ENCODE data around the gene CD300LD.
"Not testable (repeated sequence)": the region's sequence is repeated elsewhere in the genome, so short reads cannot be mapped to it uniquely, and the experiment has no call there.

The CD300LD gene

DNA sequence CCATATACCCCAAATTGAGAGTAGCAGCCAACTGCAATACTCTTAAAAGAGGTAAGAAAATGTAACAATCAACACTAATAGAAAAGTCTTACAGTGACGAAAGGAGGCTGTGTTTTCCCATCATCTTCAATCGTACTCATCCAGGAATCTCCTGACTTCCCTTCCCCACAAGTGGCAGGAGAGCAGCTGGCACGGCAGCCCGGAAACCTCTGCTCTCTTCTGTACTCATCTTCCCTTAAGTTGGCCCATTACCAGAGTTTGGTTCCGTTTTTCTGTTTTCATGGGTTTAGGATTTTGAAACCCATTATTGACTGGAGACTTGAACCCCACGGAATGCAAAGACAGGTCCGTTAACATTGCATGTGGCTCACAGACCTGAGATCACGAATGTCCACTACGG is 13.1 kb downstream of the CD300LD start:
- H3K4me1 ChIP-seq (ENCODE audit: control insufficient read depth, insufficient read depth, low read length, poor library complexity, severe bottlenecking): peaks cover 6% of the 10 kb centered on the region
- H3K9me3 ChIP-seq (ENCODE audit: control insufficient read depth, low read length): no peaks in the 10 kb centered on the region
- H3K27me3 ChIP-seq (replicated peaks; ENCODE audit: control insufficient read depth, insufficient read depth, low read length, poor library complexity, severe bottlenecking): no peaks in the 10 kb centered on the region
- no peak overlapping the region for H3K27ac ChIP-seq (ENCODE audit: insufficient read depth, low read length, poor library complexity, severe bottlenecking)
- no peak for DNase-seq
- H3K4me3 ChIP-seq (ENCODE audit: insufficient read depth, low read depth, low read length, poor library complexity, severe bottlenecking): no peak overlapping the region
- H3K36me3 ChIP-seq (ENCODE audit: control insufficient read depth, insufficient read depth, low read length): no peaks in the 10 kb centered on the region

DNA sequence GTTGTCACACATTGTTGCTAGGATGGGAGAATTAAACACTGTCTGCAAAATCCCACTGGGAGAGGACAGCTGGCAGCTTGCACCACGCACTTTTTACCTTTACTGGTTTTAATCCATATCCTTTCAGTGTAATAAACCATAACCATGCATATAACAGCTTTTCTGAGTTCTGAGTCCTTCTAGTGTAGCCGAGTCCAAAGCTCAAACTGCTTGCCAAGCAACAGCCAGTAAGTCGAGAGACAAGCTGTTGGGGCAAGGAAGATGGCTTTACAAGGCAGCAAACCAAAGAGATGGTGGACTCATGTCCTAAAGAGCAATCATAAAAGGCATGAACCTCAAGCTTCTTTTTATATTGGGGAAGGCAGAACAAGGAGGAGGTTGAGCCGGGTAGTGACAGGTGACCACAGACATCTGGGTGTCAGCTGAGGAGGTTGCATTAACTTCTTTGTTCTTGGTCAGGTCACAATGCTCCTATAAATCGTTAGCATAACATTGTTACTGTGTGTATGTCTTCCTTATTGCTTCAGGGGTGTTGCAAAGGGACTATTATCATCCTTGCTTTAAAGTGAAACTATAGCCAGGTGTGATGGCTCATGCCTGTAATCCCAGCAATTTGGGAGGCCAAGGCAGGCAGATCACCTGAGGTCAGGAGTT is 17.5 kb downstream of the CD300LD start:
- no peaks in the 10 kb centered on the region for H3K9me3 ChIP-seq (ENCODE audit: control insufficient read depth, low read length)
- no peaks in the 10 kb centered on the region for H3K27me3 ChIP-seq (replicated peaks; ENCODE audit: control insufficient read depth, insufficient read depth, low read length, poor library complexity, severe bottlenecking)
- DNase-seq: no peak
- no peak overlapping the region for H3K27ac ChIP-seq (ENCODE audit: insufficient read depth, low read length, poor library complexity, severe bottlenecking)
- H3K4me3 ChIP-seq (ENCODE audit: insufficient read depth, low read depth, low read length, poor library complexity, severe bottlenecking): no peak overlapping the region
- H3K4me1 ChIP-seq (ENCODE audit: control insufficient read depth, insufficient read depth, low read length, poor library complexity, severe bottlenecking): peaks cover 1% of the 10 kb centered on the region
- no peaks in the 10 kb centered on the region for H3K36me3 ChIP-seq (ENCODE audit: control insufficient read depth, insufficient read depth, low read length)

DNA sequence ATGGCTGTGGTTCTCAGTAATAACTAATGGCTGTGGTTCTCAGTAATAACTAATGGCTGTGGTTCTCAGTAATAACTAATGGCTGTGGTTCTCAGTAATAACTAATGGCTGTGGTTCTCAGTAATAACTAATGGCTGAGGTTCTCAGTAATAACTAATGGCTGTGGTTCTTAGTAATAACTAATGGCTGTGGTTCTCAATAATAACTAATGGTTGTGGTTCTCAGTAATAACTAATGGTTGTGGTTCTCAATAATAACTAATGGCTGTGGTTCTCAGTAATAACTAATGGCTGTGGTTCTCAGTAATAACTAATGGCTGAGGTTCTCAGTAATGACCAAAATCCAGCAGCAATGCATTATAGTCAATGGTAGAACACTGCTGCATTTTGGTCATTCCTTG is 18.4 kb downstream of the CD300LD start:
- not testable (repeated sequence) for H3K4me1 ChIP-seq (ENCODE audit: control insufficient read depth, insufficient read depth, low read length, poor library complexity, severe bottlenecking); DNase-seq; H3K9me3 ChIP-seq (ENCODE audit: control insufficient read depth, low read length); H3K27me3 ChIP-seq (replicated peaks; ENCODE audit: control insufficient read depth, insufficient read depth, low read length, poor library complexity, severe bottlenecking); H3K36me3 ChIP-seq (ENCODE audit: control insufficient read depth, insufficient read depth, low read length); H3K27ac ChIP-seq (ENCODE audit: insufficient read depth, low read length, poor library complexity, severe bottlenecking); H3K4me3 ChIP-seq (ENCODE audit: insufficient read depth, low read depth, low read length, poor library complexity, severe bottlenecking)

DNA sequence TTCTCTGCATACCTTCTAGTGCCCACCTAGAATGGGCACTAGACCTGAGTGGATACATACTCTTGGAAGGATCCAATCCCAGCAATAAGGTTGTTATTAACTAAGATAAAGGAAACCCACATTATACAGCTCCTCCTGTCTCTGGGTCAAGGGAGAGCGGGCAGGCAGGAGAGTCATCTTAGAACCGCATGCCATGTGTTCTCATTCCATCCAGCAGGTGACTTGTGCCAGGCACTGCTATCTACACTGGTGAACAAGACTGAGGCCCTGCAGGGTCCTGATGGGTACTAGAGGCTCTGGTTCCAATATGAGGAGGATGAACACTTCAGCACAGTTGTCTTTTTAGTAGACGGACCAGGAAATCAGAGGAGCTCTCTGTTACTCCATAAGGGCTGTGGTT is 18.9 kb downstream of the CD300LD start:
- no peaks in the 10 kb centered on the region for H3K36me3 ChIP-seq (ENCODE audit: control insufficient read depth, insufficient read depth, low read length)
- no peak for DNase-seq
- no peaks in the 10 kb centered on the region for H3K9me3 ChIP-seq (ENCODE audit: control insufficient read depth, low read length)
- H3K27ac ChIP-seq (ENCODE audit: insufficient read depth, low read length, poor library complexity, severe bottlenecking): no peak overlapping the region
- no peak overlapping the region for H3K4me3 ChIP-seq (ENCODE audit: insufficient read depth, low read depth, low read length, poor library complexity, severe bottlenecking)
- H3K27me3 ChIP-seq (replicated peaks; ENCODE audit: control insufficient read depth, insufficient read depth, low read length, poor library complexity, severe bottlenecking): no peaks in the 10 kb centered on the region
- no peaks in the 10 kb centered on the region for H3K4me1 ChIP-seq (ENCODE audit: control insufficient read depth, insufficient read depth, low read length, poor library complexity, severe bottlenecking)

- Histone ChIP-seq H3K27me3 (replicated peaks; ENCODE audit: control insufficient read depth, insufficient read depth, low read length, poor library complexity, severe bottlenecking) (no peaks in the 10 kb centered on the region), H3K4me3 (ENCODE audit: insufficient read depth, low read depth, low read length, poor library complexity, severe bottlenecking) (no peak overlapping the region), H3K9me3 (ENCODE audit: control insufficient read depth, low read length) (no peaks in the 10 kb centered on the region), H3K4me1 (ENCODE audit: control insufficient read depth, insufficient read depth, low read length, poor library complexity, severe bottlenecking) (no peaks in the 10 kb centered on the region), H3K36me3 (ENCODE audit: control insufficient read depth, insufficient read depth, low read length) (no peaks in the 10 kb centered on the region), H3K27ac (ENCODE audit: insufficient read depth, low read length, poor library complexity, severe bottlenecking) (no peak overlapping the region)
- no peak for DNase-seq
These were observed 20.3 kb downstream of the CD300LD start for GRCh38 chr17:74571621-74572270.

DNA sequence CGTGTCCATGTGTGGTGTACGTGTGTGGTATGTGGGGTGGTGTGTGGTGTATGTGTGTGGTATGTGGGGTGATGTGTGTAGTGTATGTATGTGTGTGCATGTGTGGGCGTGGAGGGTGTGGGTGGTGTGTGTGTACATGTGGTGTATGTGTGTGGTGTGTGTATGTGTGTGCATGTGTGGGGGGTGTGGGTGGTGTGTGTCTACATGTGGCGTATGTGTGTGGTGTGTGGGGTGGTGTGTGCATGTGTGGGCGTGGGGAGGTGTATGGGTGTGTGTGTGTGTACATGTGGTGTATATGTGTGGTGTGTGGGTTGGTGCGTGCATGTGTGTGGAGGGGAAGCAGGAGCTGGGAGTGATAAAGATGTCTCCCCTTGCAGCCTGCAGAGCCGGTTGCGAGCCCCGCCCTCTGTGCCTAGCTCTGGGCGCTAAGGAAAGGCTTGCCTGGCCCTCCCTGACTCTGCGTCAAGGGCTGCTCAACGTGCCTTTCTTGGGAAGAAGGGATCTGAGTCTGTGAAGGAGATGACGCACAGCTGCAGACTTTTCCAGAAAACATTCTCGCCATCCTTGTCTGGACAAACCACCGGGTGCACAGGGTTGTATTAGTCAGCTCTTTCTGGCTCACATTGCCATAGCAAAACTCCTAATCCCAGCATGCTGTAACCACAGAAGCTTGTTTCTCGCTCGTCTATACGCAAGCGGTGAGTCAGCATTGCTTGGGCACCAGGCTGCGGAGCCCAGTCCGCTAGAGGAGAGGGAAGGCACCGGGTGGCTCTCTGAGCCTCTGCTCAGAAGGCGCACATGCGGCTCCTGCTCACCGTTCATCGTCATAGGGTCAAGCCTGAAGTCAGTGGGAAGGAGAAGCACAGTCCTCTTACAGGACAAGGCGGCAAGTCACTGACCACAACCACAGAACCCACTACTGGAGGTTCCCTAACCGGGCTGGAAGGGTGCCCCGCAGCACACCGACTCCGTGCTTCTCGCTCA is 22.8 kb downstream of the CD300LD start:
- no peak for DNase-seq
- Histone ChIP-seq H3K36me3 (ENCODE audit: control insufficient read depth, insufficient read depth, low read length) (no peaks in the 10 kb centered on the region), H3K27me3 (replicated peaks; ENCODE audit: control insufficient read depth, insufficient read depth, low read length, poor library complexity, severe bottlenecking) (no peaks in the 10 kb centered on the region), H3K4me3 (ENCODE audit: insufficient read depth, low read depth, low read length, poor library complexity, severe bottlenecking) (no peak overlapping the region), H3K9me3 (ENCODE audit: control insufficient read depth, low read length) (no peaks in the 10 kb centered on the region), H3K27ac (ENCODE audit: insufficient read depth, low read length, poor library complexity, severe bottlenecking) (no peak overlapping the region), H3K4me1 (ENCODE audit: control insufficient read depth, insufficient read depth, low read length, poor library complexity, severe bottlenecking) (no peaks in the 10 kb centered on the region)

GRCh38 chr17:74568106-74568873 is 23.8 kb downstream of the CD300LD start:
- H3K27ac ChIP-seq (ENCODE audit: insufficient read depth, low read length, poor library complexity, severe bottlenecking): no peak overlapping the region
- DNase-seq: no peak
- no peaks in the 10 kb centered on the region for H3K9me3 ChIP-seq (ENCODE audit: control insufficient read depth, low read length)
- peaks cover 4% of the 10 kb centered on the region for H3K27me3 ChIP-seq (replicated peaks; ENCODE audit: control insufficient read depth, insufficient read depth, low read length, poor library complexity, severe bottlenecking)
- no peak overlapping the region for H3K4me3 ChIP-seq (ENCODE audit: insufficient read depth, low read depth, low read length, poor library complexity, severe bottlenecking)
- H3K4me1 ChIP-seq (ENCODE audit: control insufficient read depth, insufficient read depth, low read length, poor library complexity, severe bottlenecking): no peaks in the 10 kb centered on the region
- no peaks in the 10 kb centered on the region for H3K36me3 ChIP-seq (ENCODE audit: control insufficient read depth, insufficient read depth, low read length)

DNA sequence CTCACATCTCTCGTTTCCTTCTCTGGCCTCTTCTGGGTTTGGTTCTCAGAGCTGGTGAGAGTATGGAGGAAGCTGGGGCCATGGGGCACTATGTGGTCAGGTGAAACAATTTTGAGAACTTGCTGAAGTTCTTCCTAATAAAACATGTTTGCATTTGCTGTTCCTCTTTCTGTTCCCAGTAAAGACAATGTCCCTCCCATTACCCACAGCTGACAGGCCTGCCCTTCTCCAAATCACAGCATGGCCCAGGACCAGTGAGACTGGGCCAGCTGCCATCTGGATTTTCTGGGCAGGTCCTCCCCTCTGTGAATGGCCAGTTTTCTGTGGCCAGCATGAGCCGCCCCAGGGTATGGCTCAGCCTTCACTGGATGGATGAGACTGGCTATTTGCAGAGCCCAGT is 24.7 kb downstream of the CD300LD start, which contains the start of gene CD300H:
TSS of gene CD300H (minus strand) at position 113 of the 400 bp plus-strand sequence.
- Histone ChIP-seq H3K36me3 (ENCODE audit: control insufficient read depth, insufficient read depth, low read length) (no peaks in the 10 kb centered on the region), H3K4me3 (ENCODE audit: insufficient read depth, low read depth, low read length, poor library complexity, severe bottlenecking) (no peak within 1 kb of the TSS), H3K4me1 (ENCODE audit: control insufficient read depth, insufficient read depth, low read length, poor library complexity, severe bottlenecking) (no peaks in the 10 kb centered on the region), H3K9me3 (ENCODE audit: control insufficient read depth, low read length) (no peaks in the 10 kb centered on the region), H3K27ac (ENCODE audit: insufficient read depth, low read length, poor library complexity, severe bottlenecking) (no peak within 1 kb of the TSS), H3K27me3 (replicated peaks; ENCODE audit: control insufficient read depth, insufficient read depth, low read length, poor library complexity, severe bottlenecking) (peaks cover 4% of the 10 kb centered on the region)
- no peak for DNase-seq

DNA sequence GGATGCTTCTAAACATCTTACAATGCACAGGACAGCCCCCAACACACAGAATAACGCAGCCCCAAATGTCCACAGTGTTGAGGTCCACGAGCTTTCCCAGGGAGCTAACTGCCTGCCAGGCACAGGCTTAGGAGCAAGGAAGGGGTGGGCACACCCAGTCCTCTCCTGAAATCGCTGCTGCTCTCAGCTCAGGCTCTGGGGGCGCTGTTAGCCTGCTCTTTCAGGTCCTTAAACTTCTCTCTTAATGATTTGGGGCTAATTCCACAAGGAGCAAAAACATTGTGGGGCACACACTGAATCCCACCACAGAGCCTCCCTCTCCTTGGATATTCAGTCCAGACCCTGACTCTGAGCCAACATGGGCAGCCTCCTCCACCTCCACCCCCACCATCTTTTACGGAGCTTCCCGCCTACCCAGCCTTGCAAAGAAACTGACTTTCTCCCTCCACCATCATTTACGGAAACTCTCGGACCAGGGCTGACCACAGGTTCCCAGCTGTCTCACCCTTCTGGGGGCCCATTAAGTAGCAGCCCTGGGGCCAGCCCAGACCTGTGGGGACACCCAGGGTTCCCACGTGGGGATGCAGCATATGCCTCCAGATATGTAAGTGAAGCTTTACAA is 25.8 kb downstream of the CD300LD start:
- H3K9me3 ChIP-seq (ENCODE audit: control insufficient read depth, low read length): no peaks in the 10 kb centered on the region
- H3K4me3 ChIP-seq (ENCODE audit: insufficient read depth, low read depth, low read length, poor library complexity, severe bottlenecking): no peak overlapping the region
- no peak for DNase-seq
- peaks cover 4% of the 10 kb centered on the region for H3K27me3 ChIP-seq (replicated peaks; ENCODE audit: control insufficient read depth, insufficient read depth, low read length, poor library complexity, severe bottlenecking)
- H3K4me1 ChIP-seq (ENCODE audit: control insufficient read depth, insufficient read depth, low read length, poor library complexity, severe bottlenecking): no peaks in the 10 kb centered on the region
- no peaks in the 10 kb centered on the region for H3K36me3 ChIP-seq (ENCODE audit: control insufficient read depth, insufficient read depth, low read length)
- no peak overlapping the region for H3K27ac ChIP-seq (ENCODE audit: insufficient read depth, low read length, poor library complexity, severe bottlenecking)

Data from effector memory CD4-positive, alpha-beta T cell (primary cell).